ENCODE data around the gene PRIMA1.

DNA sequence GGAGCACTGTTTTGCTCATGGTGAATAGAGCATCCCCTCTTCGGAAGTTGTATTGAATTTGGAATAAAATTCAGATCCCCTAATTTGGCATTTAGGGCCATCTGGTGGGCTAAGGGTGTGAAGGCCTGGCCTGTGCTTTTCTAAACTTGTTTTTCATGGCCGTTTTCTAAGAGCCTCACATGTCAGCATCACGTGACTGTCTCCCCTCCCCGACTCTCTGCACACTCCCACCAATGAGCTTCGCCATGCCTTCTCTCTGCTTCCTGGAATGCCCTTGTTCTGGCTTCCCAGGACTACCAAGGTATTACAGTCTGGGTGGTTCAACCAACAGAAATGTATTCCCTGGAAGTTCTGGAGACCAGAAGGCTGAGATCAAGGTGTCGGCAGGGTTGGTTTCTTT is 85.3 kb downstream of the PRIMA1 start:
- TF ChIP-seq, protein P1, sequence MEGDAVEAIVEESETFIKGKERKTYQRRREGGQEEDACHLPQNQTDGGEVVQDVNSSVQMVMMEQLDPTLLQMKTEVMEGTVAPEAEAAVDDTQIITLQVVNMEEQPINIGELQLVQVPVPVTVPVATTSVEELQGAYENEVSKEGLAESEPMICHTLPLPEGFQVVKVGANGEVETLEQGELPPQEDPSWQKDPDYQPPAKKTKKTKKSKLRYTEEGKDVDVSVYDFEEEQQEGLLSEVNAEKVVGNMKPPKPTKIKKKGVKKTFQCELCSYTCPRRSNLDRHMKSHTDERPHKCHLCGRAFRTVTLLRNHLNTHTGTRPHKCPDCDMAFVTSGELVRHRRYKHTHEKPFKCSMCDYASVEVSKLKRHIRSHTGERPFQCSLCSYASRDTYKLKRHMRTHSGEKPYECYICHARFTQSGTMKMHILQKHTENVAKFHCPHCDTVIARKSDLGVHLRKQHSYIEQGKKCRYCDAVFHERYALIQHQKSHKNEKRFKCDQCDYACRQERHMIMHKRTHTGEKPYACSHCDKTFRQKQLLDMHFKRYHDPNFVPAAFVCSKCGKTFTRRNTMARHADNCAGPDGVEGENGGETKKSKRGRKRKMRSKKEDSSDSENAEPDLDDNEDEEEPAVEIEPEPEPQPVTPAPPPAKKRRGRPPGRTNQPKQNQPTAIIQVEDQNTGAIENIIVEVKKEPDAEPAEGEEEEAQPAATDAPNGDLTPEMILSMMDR (IDR thresholded peaks at IDR 0.05), result no peak
- no peak for TF ChIP-seq POLR2A (IDR thresholded peaks at IDR 0.05)

Data from thyroid gland (tissue), 4 donors.